Aorta (tissue), 5 donors: ENCODE data around the gene STARD13. TPM values are rescaled to one million over a fixed set of nuclear protein-coding genes. Genes with fewer than 3 reads are reported as not detected.

Experiments
- ATAC-seq: fragments of 200-7000 bp; cut with Tn5 transposase; one replicate; pipeline ENCODE4 v1.9.1; 2022; ENCODE audit warnings: moderate library complexity; ENCODE audit not compliant: low FRiP score
- DNase-seq, 2 donors: peaks; one replicate each; pipeline ENCODE4 v3.0.0-alpha.2; 2020
- H3K27ac ChIP-seq, 2 donors: one replicate each; pipeline ENCODE4 v1.5.1; 2013; ENCODE audit warnings: low read length in 2 of 2, mild to moderate bottlenecking in 2 of 2, moderate library complexity in 2 of 2, control low read depth in 1 of 2, inconsistent platforms in 1 of 2, low read depth in 1 of 2
- H3K27me3 ChIP-seq, 2 donors: one replicate each; pipeline ENCODE4 v1.6.1; 2013; ENCODE audit warnings: control low read depth in 1 of 2, low read length in 1 of 2, mild to moderate bottlenecking in 1 of 2, moderate library complexity in 1 of 2; ENCODE audit not compliant: insufficient read depth in 2 of 2, control insufficient read depth in 1 of 2
- H3K36me3 ChIP-seq, 2 donors: one replicate each; pipeline ENCODE4 v1.6.1; 2013; ENCODE audit warnings: control low read depth in 1 of 2, low read length in 1 of 2, mild to moderate bottlenecking in 1 of 2; ENCODE audit not compliant: insufficient read depth in 2 of 2, control insufficient read depth in 1 of 2
- H3K4me1 ChIP-seq, 2 donors: one replicate each; pipeline ENCODE4 v1.6.1; 2013; ENCODE audit warnings: low read length in 2 of 2, control low read depth in 1 of 2, mild to moderate bottlenecking in 1 of 2, moderate library complexity in 1 of 2; ENCODE audit not compliant: insufficient read depth in 2 of 2, control insufficient read depth in 1 of 2
- H3K4me3 ChIP-seq, 2 donors: one replicate each; pipeline ENCODE4 v1.5.1; 2013; ENCODE audit warnings: low read length in 2 of 2, control low read depth in 1 of 2, mild to moderate bottlenecking in 1 of 2
- H3K9me3 ChIP-seq: one replicate; pipeline ENCODE4 v1.6.1; 2013; ENCODE audit warnings: mild to moderate bottlenecking, low read length; ENCODE audit not compliant: control insufficient read depth
- WGBS, 2 donors: extraction: QIAGEN DNeasy Blood & Tissue Kit; methylation state at CpG; one replicate each; pipeline ENCODE4 v1.1.7; 2013; 5-methylcytosine and 5-hydroxymethylcytosine counted together
- intact Hi-C, 2 donors: fragments of 100-400 bp; cut with DNase I; formaldehyde crosslinking; loops; one replicate each; pipeline versions ENCODE4 v1.14.2 to v1.15.0; 2022
- polyA plus RNA-seq, 2 donors: library from polyadenylated mRNA; stranded (reverse); fragments of 200-250 nt; gene quantifications; one replicate each; pipeline ENCODE4 v1.2.3, GENCODE V29; 2013
- total RNA-seq, 2 donors: library from RNA; stranded (reverse); fragmentation: NEBNext Ultra II Directional; extraction: Animal tissue kit (Norgen Biotek cat#: 25700); gene quantifications; one replicate each; pipeline ENCODE4 v1.2.1, GENCODE V29; 2021
- donor health status: healthy with polysubstance abuse.
- donor health status: Bipolar disorder and iron deficiency.
- donor health status: DM: no; HTN: no; CAD: no.
- donor health status: DM: no; HTN: no; CAD: no.
- donor health status: DM: yes; HTN: yes; CAD: no.

Gene STARD13
- total and polyA plus RNA-seq, 4 donors, result 15.0 to 85.5 (median 39.8) TPM

GRCh38 chr13:33194820-33195692, 90.5 kb downstream of the STARD13 start:
- no peak for ATAC-seq
- Histone ChIP-seq H3K4me1 (peaks cover 11 to 24% of the 10 kb centered on the region in 2 donors), H3K27ac (no peak overlapping the region), H3K36me3 (no peaks in the 10 kb centered on the region), H3K9me3 (no peaks in the 10 kb centered on the region), H3K4me3 (no peak overlapping the region), H3K27me3 (no peaks in the 10 kb centered on the region)
- WGBS, 2 donors, result 8 to 12% methylated on average over 8 of the region's 8 CpGs
- DNase-seq, result no peak
- intact Hi-C loops, result loop anchor here in 1 of 2 donors (5.0 kb wide), 1 partner anchor 83 kb away; no protein-coding TSS in a partner anchor

- H3K27ac ChIP-seq, result peak overlapping the region; percentile 14 to 44
- H3K27me3 ChIP-seq, result no peaks in the 10 kb centered on the region
- no peak for DNase-seq
- H3K9me3 ChIP-seq, result no peaks in the 10 kb centered on the region
- intact Hi-C loops, result no loop called here
- peaks cover 10 to 19% of the 10 kb centered on the region in 2 donors for H3K4me1 ChIP-seq
- WGBS, 2 donors, result 57 to 59% methylated on average over 7 of the region's 7 CpGs
- ATAC-seq, result no peak
- no peaks in the 10 kb centered on the region for H3K36me3 ChIP-seq
- H3K4me3 ChIP-seq, result no peak overlapping the region
Measured at GRCh38 chr13:33193428-33193974, 92.1 kb downstream of the STARD13 start.

GRCh38 chr13:33191425-33192210, 93.9 kb downstream of the STARD13 start:
- ATAC-seq, result no peak

GRCh38 chr13:33189470-33189869, 96.1 kb downstream of the STARD13 start:
- H3K27ac ChIP-seq, result peak overlapping the region in 1 of 2 donors; percentile 51
- no peaks in the 10 kb centered on the region for H3K9me3 ChIP-seq
- no peaks in the 10 kb centered on the region for H3K36me3 ChIP-seq
- intact Hi-C loops, result no loop called here
- H3K4me3 ChIP-seq, result no peak overlapping the region
- H3K4me1 ChIP-seq, result peaks cover 11 to 19% of the 10 kb centered on the region in 2 donors
- H3K27me3 ChIP-seq, result no peaks in the 10 kb centered on the region
- ATAC-seq (no peak), DNase-seq (no peak)
- 85 to 88% methylated on average over 6 of the region's 6 CpGs for WGBS, 2 donors

More at GRCh38 chr13:33191425-33192210, 93.9 kb downstream of the STARD13 start:
- Histone ChIP-seq H3K36me3 (no peaks in the 10 kb centered on the region), H3K27ac (peak overlapping the region in 1 of 2 donors; percentile 36), H3K4me1 (peaks cover 10 to 19% of the 10 kb centered on the region in 2 donors), H3K4me3 (no peak overlapping the region), H3K9me3 (no peaks in the 10 kb centered on the region), H3K27me3 (no peaks in the 10 kb centered on the region)
- intact Hi-C loops, result no loop called here
- 17 to 22% methylated on average over 4 of the region's 4 CpGs for WGBS, 2 donors
- no peak for DNase-seq

GRCh38 chr13:33188093-33188882, 97.3 kb downstream of the STARD13 start:
- Histone ChIP-seq H3K27ac (no peak overlapping the region), H3K27me3 (no peaks in the 10 kb centered on the region), H3K4me1 (peaks cover 8 to 13% of the 10 kb centered on the region in 2 donors), H3K36me3 (no peaks in the 10 kb centered on the region), H3K9me3 (no peaks in the 10 kb centered on the region), H3K4me3 (no peak overlapping the region)
- no peak for DNase-seq
- no peak for ATAC-seq
- intact Hi-C loops, result no loop called here
- 64 to 69% methylated on average over 4 of the region's 4 CpGs for WGBS, 2 donors

GRCh38 chr13:33186861-33187291, 98.7 kb downstream of the STARD13 start:
- no peak for ATAC-seq
- 39 to 40% methylated on average over 8 of the region's 8 CpGs for WGBS, 2 donors

GRCh38 chr13:33185853-33186252, 99.7 kb downstream of the STARD13 start:
- no peaks in the 10 kb centered on the region for H3K9me3 ChIP-seq
- H3K4me3 ChIP-seq, result no peak overlapping the region
- H3K27ac ChIP-seq, result peak overlapping the region in 1 of 2 donors; percentile 47
- no peak for ATAC-seq
- no peaks in the 10 kb centered on the region for H3K36me3 ChIP-seq
- WGBS, 2 donors, result 35 to 41% methylated on average over 6 of the region's 6 CpGs
- H3K27me3 ChIP-seq, result no peaks in the 10 kb centered on the region
- peaks cover 5% of the 10 kb centered on the region in 2 donors for H3K4me1 ChIP-seq
- DNase-seq, result no peak
- intact Hi-C loops, result no loop called here

More at GRCh38 chr13:33186861-33187291, 98.7 kb downstream of the STARD13 start:
- H3K27me3 ChIP-seq, result no peaks in the 10 kb centered on the region
- intact Hi-C loops, result no loop called here
- no peak for DNase-seq
- no peaks in the 10 kb centered on the region for H3K36me3 ChIP-seq
- H3K4me3 ChIP-seq, result no peak overlapping the region
- peaks cover 6 to 10% of the 10 kb centered on the region in 2 donors for H3K4me1 ChIP-seq
- no peaks in the 10 kb centered on the region for H3K9me3 ChIP-seq
- H3K27ac ChIP-seq, result peak overlapping the region in 1 of 2 donors; percentile 52

- no peaks in the 10 kb centered on the region for H3K27me3 ChIP-seq
- ATAC-seq (no peak), DNase-seq (no peak)
- peaks cover 1 to 5% of the 10 kb centered on the region in 2 donors for H3K4me1 ChIP-seq
- 59 to 65% methylated on average over 2 of the region's 2 CpGs for whole genome bisulfite sequencing, 2 donors
- H3K4me3 ChIP-seq, result no peak overlapping the region
- no peak overlapping the region for H3K27ac ChIP-seq
- no peaks in the 10 kb centered on the region for H3K9me3 ChIP-seq
- intact Hi-C loops, result no loop called here
- no peaks in the 10 kb centered on the region for H3K36me3 ChIP-seq
Measured at GRCh38 chr13:33184530-33184929, 101.0 kb downstream of the STARD13 start.
